NB4 (cell line): ENCODE measurements around the gene OMA1.

Source experiments
- MYC ChIP-seq: IDR thresholded peaks from 2 replicates; pipeline ENCODE4 v1.6.1; 2011; ENCODE audit warnings: low read depth, low read length
- POLR2A ChIP-seq: IDR thresholded peaks from 2 replicates; pipeline ENCODE4 v1.6.1; 2011; ENCODE audit warnings: mild to moderate bottlenecking; ENCODE audit not compliant: insufficient read length; ENCODE audit errors: extremely low read depth
- TF ChIP-seq, protein P1 (sequence below): IDR thresholded peaks from one replicate; pipeline ENCODE4 v1.5.1; 2012; ENCODE audit warnings: low read depth, low read length

DNA sequence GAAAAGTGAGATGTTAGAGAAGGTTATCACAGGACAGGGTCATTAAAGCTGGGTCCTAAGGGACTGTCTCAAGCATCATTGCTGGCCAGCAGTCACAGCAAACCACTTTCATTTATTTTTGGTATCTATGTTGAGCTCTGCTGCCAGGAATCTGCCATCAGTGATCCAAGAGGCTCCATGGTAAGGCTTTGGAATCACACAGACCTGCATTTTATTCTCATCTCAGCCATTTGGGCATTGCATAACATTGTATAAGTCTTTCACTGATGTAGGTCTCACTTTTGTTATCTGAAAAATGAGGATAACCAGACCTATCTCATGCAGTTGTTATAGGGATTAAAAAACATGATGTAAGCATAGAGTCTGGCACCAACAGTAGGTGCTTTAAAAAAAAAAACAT, 77.5 kb downstream of the OMA1 start:
- TF ChIP-seq, protein P1, sequence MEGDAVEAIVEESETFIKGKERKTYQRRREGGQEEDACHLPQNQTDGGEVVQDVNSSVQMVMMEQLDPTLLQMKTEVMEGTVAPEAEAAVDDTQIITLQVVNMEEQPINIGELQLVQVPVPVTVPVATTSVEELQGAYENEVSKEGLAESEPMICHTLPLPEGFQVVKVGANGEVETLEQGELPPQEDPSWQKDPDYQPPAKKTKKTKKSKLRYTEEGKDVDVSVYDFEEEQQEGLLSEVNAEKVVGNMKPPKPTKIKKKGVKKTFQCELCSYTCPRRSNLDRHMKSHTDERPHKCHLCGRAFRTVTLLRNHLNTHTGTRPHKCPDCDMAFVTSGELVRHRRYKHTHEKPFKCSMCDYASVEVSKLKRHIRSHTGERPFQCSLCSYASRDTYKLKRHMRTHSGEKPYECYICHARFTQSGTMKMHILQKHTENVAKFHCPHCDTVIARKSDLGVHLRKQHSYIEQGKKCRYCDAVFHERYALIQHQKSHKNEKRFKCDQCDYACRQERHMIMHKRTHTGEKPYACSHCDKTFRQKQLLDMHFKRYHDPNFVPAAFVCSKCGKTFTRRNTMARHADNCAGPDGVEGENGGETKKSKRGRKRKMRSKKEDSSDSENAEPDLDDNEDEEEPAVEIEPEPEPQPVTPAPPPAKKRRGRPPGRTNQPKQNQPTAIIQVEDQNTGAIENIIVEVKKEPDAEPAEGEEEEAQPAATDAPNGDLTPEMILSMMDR = no peak
- TF ChIP-seq POLR2A = no peak
- TF ChIP-seq MYC = no peak
